Thyroid gland (tissue), 4 donors: Measurements from ENCODE around the gene SORL1-AS1.

Experiments used
- DNase-seq, 2 donors: peaks; one replicate each; pipeline ENCODE4 v3.0.0-alpha.2; 2019
- H3K27ac ChIP-seq, 3 donors: fragments of 200-600 bp; sonication (generic); 1 replicate in 2 of 3; 2 replicates in 1 of 3; pipeline ENCODE4 v1.5.1; 2016 to 2019; ENCODE audit warnings: mild to moderate bottlenecking in 1 of 3, moderate library complexity in 1 of 3
- H3K27me3 ChIP-seq: fragments of 200-600 bp; sonication (generic); one replicate; pipeline ENCODE4 v1.5.1; 2019
- H3K36me3 ChIP-seq, 2 donors: fragments of 200-600 bp; sonication (generic); one replicate each; pipeline ENCODE4 v1.5.1; 2016 to 2019
- H3K4me1 ChIP-seq, 2 donors: fragments of 200-600 bp; sonication (generic); one replicate each; pipeline ENCODE4 v1.5.1; 2017 to 2019
- H3K4me3 ChIP-seq, 3 donors: fragments of 200-600 bp; sonication (generic); replicated peaks in 1 of 3; 1 replicate in 2 of 3; 2 replicates in 1 of 3; pipeline ENCODE4 v1.5.1; 2016; ENCODE audit warnings: mild to moderate bottlenecking in 1 of 3
- H3K9me3 ChIP-seq: fragments of 200-600 bp; sonication (generic); one replicate; pipeline ENCODE4 v1.5.1; 2017
- POLR2A ChIP-seq, 2 donors: fragments of 450-650 bp; IDR thresholded peaks; one replicate each; pipeline ENCODE4 v1.6.1; 2017; ENCODE audit warnings: antibody characterized with exemption in 2 of 2, mild to moderate bottlenecking in 2 of 2, moderate library complexity in 1 of 2
- WGBS, 2 donors: methylation state at CpG; one replicate each; pipeline ENCODE4 v1.1.5; 2017; 5-methylcytosine and 5-hydroxymethylcytosine counted together
- intact Hi-C: fragments of 100-400 bp; cut with DNase I; formaldehyde crosslinking; loops from one replicate; pipeline ENCODE4 v1.15.1; 2023
- TF ChIP-seq, protein P1 (sequence below), 6 experiments: fragments of 200-600 bp in 3 of 6; fragments of 450-650 bp in 3 of 6; sonication (generic) in 3 of 6; IDR thresholded peaks; one replicate each; pipeline ENCODE4 v1.5.1; 2016 to 2019; ENCODE audit warnings: antibody characterized with exemption in 6 of 6, mild to moderate bottlenecking in 2 of 6, inconsistent platforms in 1 of 6, moderate library complexity in 1 of 6

Gene SORL1-AS1

DNA sequence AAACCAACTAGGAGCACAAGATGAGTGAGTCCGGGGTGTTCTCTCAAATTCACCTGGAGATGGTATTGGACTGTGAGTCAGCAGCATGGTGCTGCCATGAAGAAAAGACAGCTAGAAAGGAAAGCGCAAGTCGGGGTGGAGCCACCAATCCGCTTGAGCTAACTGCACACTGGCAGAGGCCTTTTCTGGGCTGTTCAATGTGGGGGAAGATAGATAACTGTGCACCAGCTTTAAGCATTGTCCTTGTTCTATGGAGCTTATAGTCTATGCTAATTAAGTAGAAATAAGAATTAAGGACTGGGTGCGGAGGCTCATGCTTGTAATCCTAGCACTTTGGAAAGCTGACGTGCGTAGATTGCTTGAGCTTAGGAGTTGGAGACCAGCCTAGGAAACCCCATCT, 21.9 kb upstream of the SORL1-AS1 start:
- DNase-seq, result no peak
- TF ChIP-seq, protein P1, sequence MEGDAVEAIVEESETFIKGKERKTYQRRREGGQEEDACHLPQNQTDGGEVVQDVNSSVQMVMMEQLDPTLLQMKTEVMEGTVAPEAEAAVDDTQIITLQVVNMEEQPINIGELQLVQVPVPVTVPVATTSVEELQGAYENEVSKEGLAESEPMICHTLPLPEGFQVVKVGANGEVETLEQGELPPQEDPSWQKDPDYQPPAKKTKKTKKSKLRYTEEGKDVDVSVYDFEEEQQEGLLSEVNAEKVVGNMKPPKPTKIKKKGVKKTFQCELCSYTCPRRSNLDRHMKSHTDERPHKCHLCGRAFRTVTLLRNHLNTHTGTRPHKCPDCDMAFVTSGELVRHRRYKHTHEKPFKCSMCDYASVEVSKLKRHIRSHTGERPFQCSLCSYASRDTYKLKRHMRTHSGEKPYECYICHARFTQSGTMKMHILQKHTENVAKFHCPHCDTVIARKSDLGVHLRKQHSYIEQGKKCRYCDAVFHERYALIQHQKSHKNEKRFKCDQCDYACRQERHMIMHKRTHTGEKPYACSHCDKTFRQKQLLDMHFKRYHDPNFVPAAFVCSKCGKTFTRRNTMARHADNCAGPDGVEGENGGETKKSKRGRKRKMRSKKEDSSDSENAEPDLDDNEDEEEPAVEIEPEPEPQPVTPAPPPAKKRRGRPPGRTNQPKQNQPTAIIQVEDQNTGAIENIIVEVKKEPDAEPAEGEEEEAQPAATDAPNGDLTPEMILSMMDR (IDR thresholded peaks at IDR 0.05), result no peak
- TF ChIP-seq POLR2A (IDR thresholded peaks at IDR 0.05), result no peak
- no peaks in the 10 kb centered on the region for H3K36me3 ChIP-seq
- 97% methylated on average over 7 of the region's 7 CpGs for WGBS, 2 donors
- H3K4me3 ChIP-seq, result no peak overlapping the region
- no peaks in the 10 kb centered on the region for H3K9me3 ChIP-seq
- intact Hi-C loops, result no loop called here
- H3K27ac ChIP-seq, result no peak overlapping the region
- H3K27me3 ChIP-seq, result no peaks in the 10 kb centered on the region
- H3K4me1 ChIP-seq, result peaks cover 27 to 33% of the 10 kb centered on the region in 2 donors

DNA sequence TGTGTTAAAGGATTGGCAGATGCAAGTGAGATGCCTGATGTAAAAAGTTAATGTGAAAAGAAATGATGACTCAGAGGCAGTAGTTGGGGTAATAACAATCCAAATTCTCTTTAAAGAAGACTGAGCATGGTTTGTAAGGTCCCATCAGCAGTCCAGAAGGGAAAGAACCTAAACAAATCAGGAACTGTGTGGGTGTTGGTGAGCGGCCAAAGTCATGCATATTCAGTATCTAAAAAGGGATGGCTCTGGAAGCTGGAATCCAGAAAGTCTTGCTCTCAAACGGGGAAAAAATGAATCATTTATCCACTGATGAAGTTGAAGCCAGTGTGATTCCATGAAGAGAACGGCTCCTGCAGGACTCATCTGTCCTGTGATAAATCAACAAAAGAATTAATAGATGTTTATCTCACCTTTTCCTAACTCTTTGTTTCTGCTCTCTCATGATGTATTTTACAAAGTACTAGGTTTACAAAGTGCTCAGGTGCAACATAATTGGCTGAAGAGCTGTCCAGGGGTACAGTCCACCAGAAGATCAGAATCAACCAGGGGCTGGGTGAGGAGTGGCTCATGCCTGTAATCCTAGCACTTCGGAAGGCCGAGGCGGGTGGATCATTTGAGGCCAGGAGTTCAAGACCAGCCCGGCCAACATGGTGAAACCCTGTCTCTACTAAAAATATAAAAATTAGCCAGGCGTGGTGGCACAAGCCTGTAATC, 20.5 kb upstream of the SORL1-AS1 start:
- no peaks in the 10 kb centered on the region for H3K36me3 ChIP-seq
- H3K4me1 ChIP-seq, result peaks cover 19 to 24% of the 10 kb centered on the region in 2 donors
- no peak overlapping the region for H3K4me3 ChIP-seq
- no peak for DNase-seq
- TF ChIP-seq, protein P1 (IDR thresholded peaks at IDR 0.05), result no peak
- no peak for TF ChIP-seq POLR2A (IDR thresholded peaks at IDR 0.05)
- H3K9me3 ChIP-seq, result no peaks in the 10 kb centered on the region
- intact Hi-C loops, result no loop called here
- no peak overlapping the region for H3K27ac ChIP-seq
- H3K27me3 ChIP-seq, result no peaks in the 10 kb centered on the region
- WGBS, 2 donors, result 80% methylated on average over 8 of the region's 8 CpGs

DNA sequence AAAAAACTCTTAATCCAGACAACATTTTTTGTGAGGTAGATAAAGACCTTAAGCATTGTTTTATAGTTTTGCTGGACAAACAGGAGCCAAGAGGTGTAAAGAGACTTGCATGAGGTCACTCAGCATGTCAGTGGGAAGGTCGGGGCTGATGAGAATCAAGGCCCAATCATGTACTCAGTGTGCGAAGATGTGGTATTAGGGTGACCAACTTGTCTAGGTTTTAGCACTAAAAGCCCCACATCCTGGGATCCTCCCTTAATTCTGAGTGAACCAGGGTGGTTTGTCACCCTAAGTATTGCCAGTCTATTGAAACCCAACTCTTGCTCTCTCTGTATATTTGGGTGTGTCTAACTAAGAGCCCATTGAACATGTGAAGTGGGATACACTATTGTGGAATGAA, 19.5 kb upstream of the SORL1-AS1 start:
- intact Hi-C loops, result no loop called here
- Histone ChIP-seq H3K36me3 (no peaks in the 10 kb centered on the region), H3K27ac (peak overlapping the region in 1 of 3 donors; percentile 89), H3K9me3 (no peaks in the 10 kb centered on the region), H3K27me3 (no peaks in the 10 kb centered on the region), H3K4me1 (peaks cover 24 to 26% of the 10 kb centered on the region in 2 donors), H3K4me3 (no peak overlapping the region)
- TF ChIP-seq, protein P1 (IDR thresholded peaks at IDR 0.05), result no peak
- no peak for TF ChIP-seq POLR2A (IDR thresholded peaks at IDR 0.05)
- no peak for DNase-seq
- WGBS, 2 donors, result 80 to 85% methylated on average over 2 of the region's 2 CpGs

DNA sequence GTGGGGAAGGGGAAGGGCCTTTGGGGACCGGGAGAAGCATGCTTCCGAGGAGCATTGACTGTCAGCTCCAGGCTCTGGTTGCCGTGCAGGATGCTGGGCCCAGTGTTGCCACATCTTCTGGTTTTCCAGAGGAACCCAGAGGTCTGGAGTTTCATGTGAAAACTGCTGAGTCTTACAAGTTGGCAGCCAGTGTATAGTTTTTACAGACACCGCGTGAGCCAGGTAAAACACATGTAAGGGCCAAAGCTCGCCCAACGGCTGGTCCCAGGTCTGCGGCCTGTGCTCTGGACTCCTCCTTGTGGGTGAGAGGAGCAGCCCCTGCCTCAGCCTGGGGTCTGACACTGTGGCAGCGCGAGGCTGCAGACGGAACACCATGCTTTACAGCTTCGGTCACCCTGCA, 18.4 kb upstream of the SORL1-AS1 start:
- H3K27me3 ChIP-seq, result no peaks in the 10 kb centered on the region
- H3K9me3 ChIP-seq, result no peaks in the 10 kb centered on the region
- H3K4me3 ChIP-seq, result no peak overlapping the region
- intact Hi-C loops, result no loop called here
- 54 to 83% methylated on average over 5 to 12 of the region's 12 CpGs for WGBS, 2 donors
- H3K4me1 ChIP-seq, result peaks cover 31 to 36% of the 10 kb centered on the region in 2 donors
- peak in 1 of 2 donors; percentile 44 for TF ChIP-seq POLR2A (IDR thresholded peaks at IDR 0.05)
- TF ChIP-seq, protein P1 (IDR thresholded peaks at IDR 0.05), result peak in 2 of 6 experiments; percentile 17 to 46
- no peaks in the 10 kb centered on the region for H3K36me3 ChIP-seq
- DNase-seq, result peak; percentile 82 to 83
- H3K27ac ChIP-seq, result peak overlapping the region; percentile 71 to 89 (median 81)

DNA sequence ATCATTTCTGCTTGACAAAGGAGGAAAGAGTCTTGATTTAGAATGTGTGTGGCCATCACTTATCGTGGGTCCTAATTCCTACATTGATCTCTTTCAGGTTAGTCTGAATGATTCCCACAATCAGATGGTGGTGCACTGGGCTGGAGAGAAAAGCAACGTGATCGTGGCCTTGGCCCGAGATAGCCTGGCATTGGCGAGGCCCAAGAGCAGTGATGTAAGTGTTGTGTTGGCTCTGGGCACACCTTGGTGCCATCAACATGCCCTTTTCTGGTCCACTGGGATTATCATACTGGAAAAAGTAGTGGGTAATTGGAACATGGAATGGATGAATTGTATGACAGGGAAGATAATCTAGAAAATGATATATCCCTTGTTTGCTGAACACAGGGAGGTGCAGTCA, 17.1 kb upstream of the SORL1-AS1 start:
- WGBS, 2 donors, result 92 to 96% methylated on average over 5 of the region's 5 CpGs
- Histone ChIP-seq H3K4me3 (no peak overlapping the region), H3K4me1 (peaks cover 40 to 49% of the 10 kb centered on the region in 2 donors), H3K27me3 (no peaks in the 10 kb centered on the region), H3K36me3 (no peaks in the 10 kb centered on the region), H3K9me3 (no peaks in the 10 kb centered on the region), H3K27ac (peak overlapping the region; percentile 71 to 89 (median 81))
- no peak for DNase-seq
- TF ChIP-seq, protein P1 (IDR thresholded peaks at IDR 0.05), result no peak
- no peak for TF ChIP-seq POLR2A (IDR thresholded peaks at IDR 0.05)
- intact Hi-C loops, result no loop called here
